ENCODE measurements around the gene EXOC2.

- TF ChIP-seq CTCF (IDR thresholded peaks at IDR 0.05; ENCODE audit: extremely low read depth in 1 of 2, insufficient read depth in 1 of 2, low read depth in 1 of 2, low read length in 2 of 2) (no peak), MAX (IDR thresholded peaks at IDR 0.05; ENCODE audit: insufficient read depth, insufficient read length) (no peak), EZH2 (IDR thresholded peaks at IDR 0.05; ENCODE audit: borderline replicate concordance, low read depth, low read length, severe bottlenecking) (no peak)
These were observed 120.2 kb downstream of the EXOC2 start for GRCh38 chr6:572596-573265.
